ENCODE measurements around the gene EHD1.

GRCh38 chr11:64829536-64830251 is 48.7 kb downstream of the EHD1 start:
- TF ChIP-seq USF2 (CRISPR knock-in tag; IDR thresholded peaks at IDR 0.05) (no peak), ESRRA (IDR thresholded peaks at IDR 0.05; ENCODE audit: borderline replicate concordance, low read depth) (no peak), CTCF (IDR thresholded peaks at IDR 0.05 in 2 of 3, conservative IDR thresholded peaks at IDR 0.05 in 1 of 3; ENCODE audit: insufficient read depth in 2 of 3, low read depth in 1 of 3, low read length in 3 of 3) (no peak), SMARCC2 (IDR thresholded peaks at IDR 0.05; ENCODE audit: low read depth) (no peak), ZNF398 (CRISPR knock-in tag; IDR thresholded peaks at IDR 0.05) (no peak), EP300 (IDR thresholded peaks at IDR 0.05; ENCODE audit: low read length) (no peak), SPI1 (IDR thresholded peaks at IDR 0.05; ENCODE audit: borderline replicate concordance, low read depth, low read length) (no peak), ZNF274 (IDR thresholded peaks at IDR 0.05; ENCODE audit: borderline replicate concordance, low read depth, low read length) (no peak), GATAD2A (IDR thresholded peaks at IDR 0.05) (no peak), ZNF644 (tag; IDR thresholded peaks at IDR 0.05; ENCODE audit: low read depth) (no peak), CEBPB (tag; IDR thresholded peaks at IDR 0.05) (no peak), POLR2AphosphoS2 (IDR thresholded peaks at IDR 0.05; ENCODE audit: low read length) (no peak), ETV6 (IDR thresholded peaks at IDR 0.05; ENCODE audit: borderline replicate concordance in 1 of 2, low read depth in 2 of 2, low read length in 1 of 2) (no peak), ETV6 (CRISPR knock-in tag; IDR thresholded peaks at IDR 0.05; ENCODE audit: borderline replicate concordance) (no peak), CREB1 (IDR thresholded peaks at IDR 0.05) (no peak), CREB1 (CRISPR knock-in tag; IDR thresholded peaks at IDR 0.05) (no peak)

Measured in K562 (cell line).